OCI-LY1 (cell line): ENCODE data around the gene LSMEM2.
A peak's percentile ranks its signal among the peaks of the same experiment; 100 is the strongest.
"Not testable (repeated sequence)": the region's sequence is repeated elsewhere in the genome, so short reads cannot be mapped to it uniquely, and the experiment has no call there.

Experiments used
- H2AFZ ChIP-seq: fragments of 200-600 bp; sonication (generic), shearing (Covaris generic); 2 replicates; pipeline ENCODE4 v1.6.0; 2014; ENCODE audit warnings: antibody characterized with exemption, mild to moderate bottlenecking, low read length
- H3F3A ChIP-seq: fragments of 200-600 bp; sonication (generic), shearing (Covaris generic); 2 replicates; pipeline ENCODE4 v1.6.0; 2014; ENCODE audit warnings: mild to moderate bottlenecking, antibody characterized with exemption, low read length, moderate library complexity; ENCODE audit not compliant: insufficient read depth
- H3K27ac ChIP-seq: fragments of 200-600 bp; sonication (generic); 2 replicates; pipeline ENCODE4 v1.5.1; 2014; ENCODE audit warnings: low read length, mixed run types, mild to moderate bottlenecking, low read depth; ENCODE audit not compliant: poor library complexity, severe bottlenecking
- H3K27me3 ChIP-seq: fragments of 200-600 bp; sonication (generic); 2 replicates; pipeline ENCODE4 v1.6.0; 2014; ENCODE audit warnings: antibody characterized with exemption, mild to moderate bottlenecking, low read length, moderate library complexity; ENCODE audit not compliant: insufficient read depth
- H3K36me3 ChIP-seq: fragments of 200-600 bp; sonication (generic); 2 replicates; pipeline ENCODE4 v1.6.1; 2014; ENCODE audit warnings: mild to moderate bottlenecking, antibody characterized with exemption, low read length, moderate library complexity, mixed read lengths; ENCODE audit not compliant: insufficient read depth
- H3K4me1 ChIP-seq: fragments of 200-600 bp; sonication (generic); 2 replicates; pipeline ENCODE4 v1.5.1; 2014; ENCODE audit warnings: mild to moderate bottlenecking, low read length, moderate library complexity; ENCODE audit not compliant: insufficient read depth, severe bottlenecking
- H3K4me2 ChIP-seq: fragments of 200-600 bp; sonication (generic), shearing (Covaris generic); 2 replicates; pipeline ENCODE4 v1.6.1; 2014; ENCODE audit warnings: low read length
- H3K4me3 ChIP-seq: fragments of 200-600 bp; sonication (generic); 2 replicates; pipeline ENCODE4 v1.5.1; 2014; ENCODE audit warnings: low read length, low read depth, mild to moderate bottlenecking, mixed read lengths; ENCODE audit not compliant: poor library complexity, severe bottlenecking
- H3K79me2 ChIP-seq: fragments of 200-600 bp; shearing (Covaris generic); 2 replicates; pipeline ENCODE4 v1.6.1; 2016; ENCODE audit warnings: mixed run types, low read length, mixed read lengths; ENCODE audit not compliant: insufficient read depth
- H3K9ac ChIP-seq: fragments of 200-600 bp; sonication (generic), shearing (Covaris generic); 2 replicates; pipeline ENCODE4 v1.6.1; 2014; ENCODE audit warnings: mild to moderate bottlenecking, low read length, mixed read lengths
- H3K9me2 ChIP-seq: fragments of 200-600 bp; sonication (generic), shearing (Covaris generic); 2 replicates; pipeline ENCODE4 v1.6.1; 2014; ENCODE audit warnings: low read depth, mild to moderate bottlenecking, low read length, mixed read lengths
- H3K9me3 ChIP-seq: fragments of 200-600 bp; shearing (Covaris generic); 2 replicates; pipeline ENCODE4 v1.6.1; 2014; ENCODE audit warnings: low read length, mixed read lengths
- H4K20me1 ChIP-seq: fragments of 200-600 bp; sonication (generic), shearing (Covaris generic); 2 replicates; pipeline ENCODE4 v1.6.0; 2016; ENCODE audit warnings: mild to moderate bottlenecking, low read length; ENCODE audit not compliant: insufficient read depth
- CTCF ChIP-seq: fragments of 200-600 bp; sonication (generic), shearing (Covaris generic); IDR thresholded peaks from 2 replicates; pipeline ENCODE4 v1.5.1; 2017; ENCODE audit warnings: mild to moderate bottlenecking, antibody characterized with exemption, low read length, moderate library complexity, mixed read lengths
- EZH2 ChIP-seq: fragments of 200-600 bp; sonication (generic), shearing (Covaris generic); IDR thresholded peaks from 2 replicates; pipeline ENCODE4 v1.8.0; 2017; ENCODE audit warnings: borderline replicate concordance, mixed run types, mild to moderate bottlenecking, antibody characterized with exemption, low read length, moderate library complexity, mixed read lengths

LSMEM2 gene

DNA sequence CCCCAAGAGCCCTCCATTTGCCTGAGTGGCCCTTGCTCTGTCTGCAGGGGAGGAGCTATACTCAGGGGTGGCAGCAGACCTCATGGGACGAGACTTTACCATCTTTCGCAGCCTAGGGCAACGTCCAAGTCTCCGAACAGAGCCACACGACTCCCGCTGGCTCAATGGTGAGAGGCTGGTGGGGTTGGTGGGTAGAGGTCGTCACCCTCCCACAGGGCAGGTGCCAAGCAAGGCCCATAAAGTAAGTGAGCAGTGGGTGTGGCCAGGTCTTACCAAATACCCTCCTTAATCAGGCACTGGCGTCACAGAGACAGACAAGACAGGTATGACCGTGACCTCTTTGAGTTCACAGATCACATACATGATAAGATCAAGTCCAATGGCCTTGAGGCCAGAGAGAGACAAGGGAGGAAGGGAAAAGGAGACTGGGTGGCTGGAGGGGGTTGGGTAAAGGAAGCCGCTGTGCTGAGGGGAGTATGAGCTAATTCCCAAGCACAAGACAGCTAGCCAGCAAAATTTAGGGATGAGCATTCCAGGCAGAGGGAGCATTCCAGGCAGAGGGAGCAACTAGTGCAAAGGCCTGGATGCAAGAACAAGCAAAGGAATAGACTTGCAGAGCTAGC lies 7.5 kb upstream of the LSMEM2 start:
- TF ChIP-seq CTCF (no peak), EZH2 (no peak)
- Histone ChIP-seq H4K20me1 (no peaks in the 10 kb centered on the region), H3K36me3 (no peaks in the 10 kb centered on the region), H3K79me2 (no peaks in the 10 kb centered on the region), H3K4me3 (no peak overlapping the region), H3K4me2 (no peak overlapping the region), H3F3A (no peaks in the 10 kb centered on the region), H3K27ac (no peak overlapping the region), H3K9me2 (no peaks in the 10 kb centered on the region), H3K9ac (no peak overlapping the region), H2AFZ (no peak overlapping the region), H3K4me1 (peaks cover 6% of the 10 kb centered on the region), H3K27me3 (0 out of 2 replicates have a peak, but pooled peaks cover 4% of the 10 kb centered on the region), H3K9me3 (no peaks in the 10 kb centered on the region)

GRCh38 chr3:50272538-50272910 lies 6.4 kb upstream of the LSMEM2 start:
- not testable (repeated sequence) for H3K27ac ChIP-seq, H3K4me3 ChIP-seq, H2AFZ ChIP-seq, H3K9ac ChIP-seq, H4K20me1 ChIP-seq, H3K36me3 ChIP-seq, H3K79me2 ChIP-seq, H3K9me3 ChIP-seq, H3K27me3 ChIP-seq, H3F3A ChIP-seq, H3K4me2 ChIP-seq, H3K4me1 ChIP-seq, H3K9me2 ChIP-seq

- Histone ChIP-seq H4K20me1 (no peaks in the 10 kb centered on the region), H3K9ac (no peak overlapping the region)
Observed at GRCh38 chr3:50272911-50273688, 5.8 kb upstream of the LSMEM2 start.

More at GRCh38 chr3:50272911-50273688, 5.8 kb upstream of the LSMEM2 start:
- Histone ChIP-seq H2AFZ (no peak overlapping the region), H3K27me3 (no peaks in the 10 kb centered on the region), H3K36me3 (no peaks in the 10 kb centered on the region), H3K4me1 (peaks cover 6% of the 10 kb centered on the region), H3K9me2 (no peaks in the 10 kb centered on the region), H3K4me3 (no peak overlapping the region), H3F3A (no peaks in the 10 kb centered on the region), H3K79me2 (no peaks in the 10 kb centered on the region), H3K27ac (no peak overlapping the region), H3K9me3 (no peaks in the 10 kb centered on the region), H3K4me2 (peak overlapping the region; percentile 26; the same call in 1 of the 2 replicates)
- TF ChIP-seq EZH2 (no peak), CTCF (peak; percentile 97)
